AG04449 (cell line): ENCODE measurements around the gene INO80C.

Source experiments
- CTCF ChIA-PET: fragments of 350-600 bp; formaldehyde crosslinking; extraction: SDS; loops from one replicate; lab custom pipeline; 2021; ENCODE audit warnings: antibody characterized with exemption; lab: Yijun Ruan, JAX
- POLR2A ChIA-PET: fragments of 400-600, 350-600 bp; formaldehyde crosslinking; extraction: SDS; loops from one replicate; lab custom pipeline; 2020; ENCODE audit warnings: antibody characterized with exemption, inconsistent platforms; lab: Yijun Ruan, JAX
- DNase-seq: peaks from one replicate; pipeline ENCODE4 v3.0.0-alpha.2; 2010; ENCODE audit warnings: low read depth, low spot score
- H3K4me3 ChIP-seq: 2 replicates; pipeline ENCODE4 v1.5.1; 2011; ENCODE audit warnings: low read depth, mild to moderate bottlenecking, control low read depth, low read length
- TF ChIP-seq, protein P1 (sequence below): IDR thresholded peaks from one replicate; pipeline ENCODE4 v1.5.1; 2011; ENCODE audit warnings: mild to moderate bottlenecking, moderate library complexity, low read length, control low read depth, inconsistent platforms; ENCODE audit not compliant: insufficient read depth; ENCODE audit errors: missing control alignments

Gene INO80C

GRCh38 chr18:35502052-35502451 lies 4.3 kb upstream of the INO80C start:
- DNase-seq = no peak
- TF ChIP-seq, protein P1, sequence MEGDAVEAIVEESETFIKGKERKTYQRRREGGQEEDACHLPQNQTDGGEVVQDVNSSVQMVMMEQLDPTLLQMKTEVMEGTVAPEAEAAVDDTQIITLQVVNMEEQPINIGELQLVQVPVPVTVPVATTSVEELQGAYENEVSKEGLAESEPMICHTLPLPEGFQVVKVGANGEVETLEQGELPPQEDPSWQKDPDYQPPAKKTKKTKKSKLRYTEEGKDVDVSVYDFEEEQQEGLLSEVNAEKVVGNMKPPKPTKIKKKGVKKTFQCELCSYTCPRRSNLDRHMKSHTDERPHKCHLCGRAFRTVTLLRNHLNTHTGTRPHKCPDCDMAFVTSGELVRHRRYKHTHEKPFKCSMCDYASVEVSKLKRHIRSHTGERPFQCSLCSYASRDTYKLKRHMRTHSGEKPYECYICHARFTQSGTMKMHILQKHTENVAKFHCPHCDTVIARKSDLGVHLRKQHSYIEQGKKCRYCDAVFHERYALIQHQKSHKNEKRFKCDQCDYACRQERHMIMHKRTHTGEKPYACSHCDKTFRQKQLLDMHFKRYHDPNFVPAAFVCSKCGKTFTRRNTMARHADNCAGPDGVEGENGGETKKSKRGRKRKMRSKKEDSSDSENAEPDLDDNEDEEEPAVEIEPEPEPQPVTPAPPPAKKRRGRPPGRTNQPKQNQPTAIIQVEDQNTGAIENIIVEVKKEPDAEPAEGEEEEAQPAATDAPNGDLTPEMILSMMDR = no peak
- no peak overlapping the region for H3K4me3 ChIP-seq
- CTCF ChIA-PET = interaction anchor here (1.4 kb wide), 1 partner anchor 94 kb away, joined by 4 read pairs; no protein-coding TSS in a partner anchor
- POLR2A ChIA-PET = interaction anchor here (0.9 kb wide), 1 partner anchor 60 kb away, joined by 3 read pairs; no protein-coding TSS in a partner anchor

DNA sequence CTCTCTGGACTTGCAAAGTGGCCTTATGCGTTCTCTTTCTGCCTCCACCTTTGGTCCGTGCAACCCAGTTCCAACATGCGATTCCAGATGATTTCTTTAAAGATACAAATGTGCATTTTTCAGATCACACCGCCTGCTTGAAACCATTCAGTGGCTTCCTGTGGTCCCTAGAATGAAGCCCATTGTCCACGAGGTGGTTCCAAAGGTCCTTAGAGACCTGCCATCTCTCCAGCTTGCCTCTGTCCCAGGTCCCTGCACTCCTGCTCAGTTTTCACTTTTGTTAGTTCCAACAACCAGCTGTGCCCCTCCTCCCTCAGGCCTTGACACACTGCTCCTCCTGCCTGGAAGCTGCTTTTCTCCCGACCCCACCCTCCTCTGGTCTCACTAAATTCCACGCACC lies 3.6 kb upstream of the INO80C start:
- DNase-seq = no peak
- no peak overlapping the region for H3K4me3 ChIP-seq
- POLR2A ChIA-PET = interaction anchor here (0.9 kb wide), 1 partner anchor 59 kb away, joined by 3 read pairs; no protein-coding TSS in a partner anchor
- TF ChIP-seq, protein P1 = no peak
- CTCF ChIA-PET = interaction anchor here (1.4 kb wide), 1 partner anchor 94 kb away, joined by 4 read pairs; no protein-coding TSS in a partner anchor

DNA sequence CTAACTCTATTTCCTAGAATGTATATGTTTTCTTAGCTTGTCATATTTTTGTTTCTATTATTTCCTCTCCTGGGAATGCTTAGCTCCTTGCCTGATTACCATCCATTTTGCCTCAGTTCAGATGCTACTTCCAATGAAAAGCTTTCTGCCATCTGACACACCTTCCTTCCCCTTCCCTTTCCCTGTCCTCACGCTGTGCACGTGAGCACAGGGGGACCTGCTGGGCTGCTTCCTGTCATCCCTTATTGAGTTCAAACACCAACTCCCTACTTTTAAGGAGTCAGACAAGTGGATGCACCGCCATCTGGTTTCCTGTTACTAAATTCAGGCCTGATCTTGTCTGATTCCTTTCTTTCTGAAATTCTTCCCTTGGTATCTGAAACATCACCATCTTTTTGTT lies 2.4 kb upstream of the INO80C start:
- ChIA-PET CTCF (no interaction called here), POLR2A (no interaction called here)
- no peak for DNase-seq
- no peak overlapping the region for H3K4me3 ChIP-seq
- TF ChIP-seq, protein P1 = no peak

DNA sequence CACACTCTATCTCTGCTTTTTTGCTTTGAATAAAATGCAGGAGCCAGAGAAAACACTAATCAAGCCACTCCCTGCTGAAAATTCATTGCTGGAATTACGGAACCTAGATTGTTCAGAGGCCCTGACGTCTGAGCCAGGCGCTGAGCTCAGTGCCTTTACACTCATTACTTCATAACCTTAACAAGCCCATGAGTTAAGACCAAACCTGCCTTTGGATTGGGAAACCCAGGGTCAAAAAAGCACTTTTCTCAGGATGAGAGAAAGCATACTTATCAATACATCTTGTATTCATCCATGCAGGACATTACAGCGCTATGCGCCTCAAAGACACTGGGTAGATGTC lies 762 bp downstream of the INO80C start:
- no peak for DNase-seq
- ChIA-PET POLR2A (interaction anchor here (0.9 to 1.9 kb wide), 5 partner anchors 14 to 85 kb away, joined by 4 to 12 read pairs (median 5); no protein-coding TSS in a partner anchor), CTCF (interaction anchor here (1.8 kb wide), 1 partner anchor 90 kb away, joined by 6 read pairs; no protein-coding TSS in a partner anchor)
- TF ChIP-seq, protein P1 = no peak
- peak overlapping the region; percentile 76 for H3K4me3 ChIP-seq

- TF ChIP-seq, protein P1 = no peak
- ChIA-PET CTCF (interaction anchor here (1.8 kb wide), 1 partner anchor 264 kb away, joined by 6 read pairs; no protein-coding TSS in a partner anchor), POLR2A (no interaction called here)
- no peak overlapping the region for H3K4me3 ChIP-seq
- no peak for DNase-seq
These were observed 2.0 kb downstream of the INO80C start for GRCh38 chr18:35495536-35496314.
